GM18951 (cell line): ENCODE data around the gene PNPLA6.

ENCODE experiments used
- POLR2A ChIP-seq: IDR thresholded peaks from 4 replicates; pipeline ENCODE4 v1.6.1; 2011; ENCODE audit warnings: mild to moderate bottlenecking; ENCODE audit not compliant: insufficient read length, insufficient read depth; ENCODE audit errors: extremely low read depth
- in situ Hi-C: fragments of 300-500 bp; cut with MboI; formaldehyde crosslinking; loops from one replicate; pipeline ENCODE4 v1.12.0; 2022; ENCODE audit warnings: low sequenced_read_pairs, mixed read lengths, inconsistent platforms; ENCODE audit not compliant: unreplicated experiment

The PNPLA6 gene

GRCh38 chr19:7535047-7535997 lies at the start of gene PNPLA6:
Gene PNPLA6 (plus strand): TSS chr19:7535717. CDS start chr19:7535789, 72 bp downstream.
- TF ChIP-seq POLR2A, result peak; percentile 48

GRCh38 chr19:7486923-7487322 lies 48.6 kb upstream of the PNPLA6 start:
- in situ Hi-C loops, result no loop called here
- no peak for TF ChIP-seq POLR2A

More at GRCh38 chr19:7535047-7535997, at the start of gene PNPLA6:
- in situ Hi-C loops, result no loop called here

- TF ChIP-seq POLR2A, result peak; percentile 79
- in situ Hi-C loops, result no loop called here
These were observed 46.7 kb upstream of the PNPLA6 start, which contains the start of gene PEX11G for GRCh38 chr19:7488736-7489353. Gene PEX11G (minus strand): TSS chr19:7489035. CDS start chr19:7489010, 25 bp downstream.

- no peak for TF ChIP-seq POLR2A
- in situ Hi-C loops, result no loop called here
These were observed 45.9 kb upstream of the PNPLA6 start for GRCh38 chr19:7489609-7490044.

- in situ Hi-C loops, result no loop called here
- no peak for TF ChIP-seq POLR2A
These were observed 43.4 kb upstream of the PNPLA6 start for GRCh38 chr19:7492142-7492541.

- in situ Hi-C loops, result no loop called here
- no peak for TF ChIP-seq POLR2A
These were observed 43.0 kb upstream of the PNPLA6 start for GRCh38 chr19:7492558-7492957.

GRCh38 chr19:7494416-7495098 lies 41.0 kb upstream of the PNPLA6 start:
- TF ChIP-seq POLR2A, result no peak
- in situ Hi-C loops, result no loop called here

- no peak for TF ChIP-seq POLR2A
- in situ Hi-C loops, result no loop called here
These were observed 38.2 kb upstream of the PNPLA6 start for GRCh38 chr19:7497292-7497691.

- no peak for TF ChIP-seq POLR2A
- in situ Hi-C loops, result no loop called here
These were observed 34.6 kb upstream of the PNPLA6 start for GRCh38 chr19:7500811-7501450.

- in situ Hi-C loops, result no loop called here
These were observed 33.0 kb upstream of the PNPLA6 start for GRCh38 chr19:7502552-7502951.

GRCh38 chr19:7504684-7505083 lies 30.8 kb upstream of the PNPLA6 start:
- no peak for TF ChIP-seq POLR2A
- in situ Hi-C loops, result no loop called here

More at GRCh38 chr19:7502552-7502951, 33.0 kb upstream of the PNPLA6 start:
- TF ChIP-seq POLR2A, result no peak

GRCh38 chr19:7505288-7505681 lies 30.2 kb upstream of the PNPLA6 start:
- in situ Hi-C loops, result no loop called here
- no peak for TF ChIP-seq POLR2A

- in situ Hi-C loops, result no loop called here
- TF ChIP-seq POLR2A, result no peak
These were observed 29.7 kb upstream of the PNPLA6 start for GRCh38 chr19:7505682-7506384.
